GM10248 (cell line): ENCODE results near the gene MIXL1.
"Not testable (repeated sequence)": the region's sequence is repeated elsewhere in the genome, so short reads cannot be mapped to it uniquely, and the experiment has no call there.

Source experiments
- CTCF ChIA-PET: fragments of 300-600 bp; sonication (Branson Sonifier 250); formaldehyde crosslinking; extraction: SDS; loops from one replicate; lab custom pipeline; 2021; ENCODE audit warnings: antibody characterized with exemption; lab: Yijun Ruan, JAX
- POLR2A ChIA-PET: fragments of 350-650 bp; sonication (Branson Sonifier 250); formaldehyde crosslinking; extraction: SDS; loops from one replicate; lab custom pipeline; 2020; ENCODE audit warnings: antibody characterized with exemption; lab: Yijun Ruan, JAX
- DNase-seq: peaks from one replicate; pipeline ENCODE4 v3.0.0; 2012; ENCODE audit errors: extremely low spot score
- TF ChIP-seq, protein P1 (sequence below): IDR thresholded peaks from 2 replicates; pipeline ENCODE4 v1.5.1; 2012; ENCODE audit warnings: mild to moderate bottlenecking, low read depth; ENCODE audit errors: extremely low read depth, missing control alignments, control extremely low read depth

The MIXL1 gene

DNA sequence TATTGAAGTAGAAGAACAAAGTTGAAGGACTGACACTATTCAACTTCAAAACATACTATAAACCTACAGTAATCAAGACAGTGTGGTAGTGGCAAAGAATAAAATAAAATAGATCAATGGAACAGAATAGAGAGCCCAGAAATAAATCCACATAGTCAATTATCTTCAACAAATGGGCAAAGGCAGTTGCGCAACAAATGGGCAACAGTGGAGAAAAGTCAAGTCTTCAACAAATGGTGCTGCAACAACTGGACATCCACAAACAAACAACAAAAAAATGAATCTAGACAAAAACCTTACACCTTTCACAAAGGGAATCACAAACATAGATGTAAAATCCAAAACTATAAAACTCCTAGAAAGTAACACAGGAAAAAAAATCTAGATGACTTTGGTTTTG, 38.4 kb downstream of the MIXL1 start:
- TF ChIP-seq, protein P1, sequence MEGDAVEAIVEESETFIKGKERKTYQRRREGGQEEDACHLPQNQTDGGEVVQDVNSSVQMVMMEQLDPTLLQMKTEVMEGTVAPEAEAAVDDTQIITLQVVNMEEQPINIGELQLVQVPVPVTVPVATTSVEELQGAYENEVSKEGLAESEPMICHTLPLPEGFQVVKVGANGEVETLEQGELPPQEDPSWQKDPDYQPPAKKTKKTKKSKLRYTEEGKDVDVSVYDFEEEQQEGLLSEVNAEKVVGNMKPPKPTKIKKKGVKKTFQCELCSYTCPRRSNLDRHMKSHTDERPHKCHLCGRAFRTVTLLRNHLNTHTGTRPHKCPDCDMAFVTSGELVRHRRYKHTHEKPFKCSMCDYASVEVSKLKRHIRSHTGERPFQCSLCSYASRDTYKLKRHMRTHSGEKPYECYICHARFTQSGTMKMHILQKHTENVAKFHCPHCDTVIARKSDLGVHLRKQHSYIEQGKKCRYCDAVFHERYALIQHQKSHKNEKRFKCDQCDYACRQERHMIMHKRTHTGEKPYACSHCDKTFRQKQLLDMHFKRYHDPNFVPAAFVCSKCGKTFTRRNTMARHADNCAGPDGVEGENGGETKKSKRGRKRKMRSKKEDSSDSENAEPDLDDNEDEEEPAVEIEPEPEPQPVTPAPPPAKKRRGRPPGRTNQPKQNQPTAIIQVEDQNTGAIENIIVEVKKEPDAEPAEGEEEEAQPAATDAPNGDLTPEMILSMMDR = no peak
- ChIA-PET CTCF (no interaction called here), POLR2A (no interaction called here)

DNA sequence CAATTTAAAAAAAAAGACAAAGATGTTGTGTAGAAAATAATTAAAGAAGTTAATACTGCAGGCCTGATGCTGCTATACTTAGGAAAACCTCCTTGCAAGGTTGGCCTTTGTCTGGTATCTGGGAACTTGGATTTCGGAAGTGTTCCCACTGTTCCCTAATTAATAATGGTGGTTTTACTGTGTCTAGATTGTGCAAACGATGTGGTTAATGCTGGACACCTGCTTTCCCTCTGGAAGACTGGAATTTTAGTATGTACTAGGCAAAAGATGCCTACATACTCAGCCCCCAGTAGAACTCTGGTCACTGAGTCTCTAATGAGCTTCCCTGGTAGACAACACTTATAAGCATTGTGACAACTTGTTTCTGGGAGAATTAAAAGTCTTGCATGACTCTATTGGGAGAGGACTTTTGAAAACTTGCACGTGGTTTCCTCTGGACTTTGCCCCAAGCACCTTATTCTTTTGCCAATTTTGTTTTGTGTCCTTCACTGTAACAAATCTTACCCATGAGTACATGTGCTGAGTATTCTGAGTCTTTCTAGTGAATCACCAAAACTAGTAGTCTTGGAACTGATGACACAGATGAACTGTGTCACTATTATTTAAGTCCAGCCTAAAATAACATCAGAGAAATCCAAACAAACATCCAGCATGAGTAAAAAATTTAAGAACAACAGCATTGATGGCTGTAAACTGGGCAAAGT, 45.1 kb downstream of the MIXL1 start:
- DNase-seq = no peak
- POLR2A ChIA-PET = no interaction called here
- CTCF ChIA-PET = interaction anchor here (1.3 kb wide), 1 partner anchor 9 kb away, joined by 4 read pairs; no protein-coding TSS in a partner anchor
- TF ChIP-seq, protein P1 = no peak

More for the DNA sequence above, 38.4 kb downstream of the MIXL1 start:
- DNase-seq = no peak

DNA sequence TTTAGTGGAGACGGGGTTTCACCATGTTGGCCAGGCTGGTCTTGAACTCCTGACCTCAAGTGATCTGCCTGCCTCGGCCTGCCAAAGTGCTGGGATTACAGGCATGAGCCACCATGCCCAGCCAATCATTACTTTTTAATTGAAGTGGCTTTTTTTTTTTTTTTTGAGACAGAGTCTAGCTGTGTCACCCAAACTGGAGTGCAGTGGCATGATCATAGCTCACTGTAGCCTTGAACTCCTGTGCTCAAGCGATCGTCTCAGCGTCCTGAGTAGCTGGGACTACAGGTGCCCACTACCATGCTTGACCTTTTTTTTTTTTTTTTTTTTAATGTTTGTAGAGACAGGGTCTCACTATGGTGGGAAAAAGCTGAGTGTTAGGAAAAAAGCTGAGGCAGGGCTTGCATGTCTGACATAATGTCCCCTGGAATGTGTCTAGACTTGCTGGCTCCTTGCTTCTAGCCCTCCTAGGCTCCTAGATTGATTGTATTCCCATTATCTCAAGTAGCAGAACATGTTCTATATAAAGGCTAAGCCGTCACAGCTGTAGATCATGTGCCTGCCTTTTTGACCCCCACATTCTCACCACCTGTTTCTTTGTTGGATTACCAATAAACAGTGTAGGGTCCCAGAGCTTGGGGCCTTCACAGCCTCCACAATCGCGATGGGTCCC, 48.9 kb downstream of the MIXL1 start:
- DNase-seq, POLR2A ChIA-PET: not testable (repeated sequence)
- CTCF ChIA-PET = interaction anchor here (0.9 kb wide), 1 partner anchor 21 kb away, joined by 3 read pairs; no protein-coding TSS in a partner anchor

DNA sequence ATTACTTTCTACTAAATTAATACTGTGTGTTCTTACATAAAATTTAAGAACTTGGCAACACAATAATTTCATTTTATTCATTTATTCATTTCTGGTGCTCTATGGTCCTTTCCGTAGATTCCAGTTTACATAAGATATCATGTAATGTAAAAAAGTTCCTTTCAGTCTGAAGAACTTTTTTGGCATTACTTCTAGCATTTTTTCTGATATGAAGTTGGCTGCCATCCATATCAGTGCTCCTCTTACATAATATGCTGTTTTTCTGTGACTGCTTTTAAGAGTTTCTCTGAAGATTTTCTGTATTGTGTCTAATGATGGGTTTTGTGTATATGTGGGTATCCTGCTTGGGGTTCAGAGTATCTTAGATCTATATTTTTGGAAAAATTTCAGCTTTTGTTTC, 50.7 kb downstream of the MIXL1 start:
- POLR2A ChIA-PET = no interaction called here
- TF ChIP-seq, protein P1 = no peak
- CTCF ChIA-PET = no interaction called here
- DNase-seq = no peak

DNA sequence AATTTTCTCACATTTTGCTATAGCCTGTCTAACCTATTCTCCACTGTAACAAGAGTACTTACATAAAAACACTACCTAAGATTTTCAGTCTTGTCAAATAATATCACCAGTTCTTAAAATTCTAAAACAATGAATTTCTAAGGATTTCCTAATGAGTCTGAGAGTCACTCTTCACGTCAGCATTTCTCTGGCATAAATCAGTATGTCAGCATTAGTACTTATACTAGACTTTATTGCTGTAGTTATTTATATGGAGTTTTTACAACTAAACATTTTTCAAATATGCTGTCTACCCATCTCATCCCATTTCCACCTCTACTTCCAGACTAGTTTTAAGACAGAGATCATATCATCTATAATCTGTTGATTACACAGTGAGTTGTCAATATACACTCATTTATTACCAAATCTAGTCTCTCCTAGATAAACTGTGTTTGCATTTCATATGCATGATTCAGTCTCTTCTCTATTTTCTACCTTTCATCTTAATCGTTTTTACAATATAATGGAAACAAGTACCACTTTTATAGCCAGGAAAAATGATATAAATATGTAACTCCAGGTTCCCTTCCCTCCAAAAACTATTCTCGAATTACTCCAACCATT, 52.7 kb downstream of the MIXL1 start:
- POLR2A ChIA-PET = no interaction called here
- TF ChIP-seq, protein P1 = no peak
- no peak for DNase-seq
- CTCF ChIA-PET = no interaction called here
